Measurements from ENCODE around the gene NPW.

DNA sequence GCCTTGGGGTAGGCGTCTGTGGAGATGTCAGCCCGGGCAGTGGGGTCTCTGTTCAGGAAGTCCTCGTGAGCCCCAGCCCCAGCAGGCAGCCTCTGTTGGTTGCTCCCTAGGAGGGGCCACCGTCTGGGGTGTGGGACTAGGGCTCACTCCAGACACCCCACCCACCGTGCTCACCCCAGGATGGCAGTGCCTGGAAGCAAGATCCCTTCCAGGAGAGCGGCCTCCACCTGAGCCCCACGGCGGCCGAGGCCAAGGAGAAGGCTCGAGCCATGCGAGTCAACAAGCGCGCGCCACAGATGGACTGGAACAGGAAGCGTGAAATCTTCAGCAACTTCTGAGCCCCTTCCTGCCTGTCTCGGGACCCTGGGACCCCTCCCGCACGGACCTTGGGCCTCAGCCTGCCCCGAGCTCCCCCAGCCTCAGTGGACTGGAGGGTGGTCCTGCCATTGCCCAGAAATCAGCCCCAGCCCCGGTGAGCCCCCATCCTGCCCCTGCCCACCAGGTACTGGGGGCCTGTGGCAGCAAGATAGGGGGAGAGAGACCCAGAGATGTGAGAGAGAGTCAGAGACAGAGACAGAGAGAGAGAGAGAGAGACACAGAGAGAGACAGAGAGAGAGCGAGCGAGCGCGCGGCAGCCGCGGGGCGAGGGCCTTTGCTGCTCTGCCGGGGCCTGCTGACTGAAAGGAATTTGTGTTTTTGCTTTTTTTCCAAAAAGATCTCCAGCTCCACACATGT lies 18.2 kb downstream of the NPW start:
- TF ChIP-seq POLR2A (IDR thresholded peaks at IDR 0.05) = no peak
- TF ChIP-seq, protein P1, sequence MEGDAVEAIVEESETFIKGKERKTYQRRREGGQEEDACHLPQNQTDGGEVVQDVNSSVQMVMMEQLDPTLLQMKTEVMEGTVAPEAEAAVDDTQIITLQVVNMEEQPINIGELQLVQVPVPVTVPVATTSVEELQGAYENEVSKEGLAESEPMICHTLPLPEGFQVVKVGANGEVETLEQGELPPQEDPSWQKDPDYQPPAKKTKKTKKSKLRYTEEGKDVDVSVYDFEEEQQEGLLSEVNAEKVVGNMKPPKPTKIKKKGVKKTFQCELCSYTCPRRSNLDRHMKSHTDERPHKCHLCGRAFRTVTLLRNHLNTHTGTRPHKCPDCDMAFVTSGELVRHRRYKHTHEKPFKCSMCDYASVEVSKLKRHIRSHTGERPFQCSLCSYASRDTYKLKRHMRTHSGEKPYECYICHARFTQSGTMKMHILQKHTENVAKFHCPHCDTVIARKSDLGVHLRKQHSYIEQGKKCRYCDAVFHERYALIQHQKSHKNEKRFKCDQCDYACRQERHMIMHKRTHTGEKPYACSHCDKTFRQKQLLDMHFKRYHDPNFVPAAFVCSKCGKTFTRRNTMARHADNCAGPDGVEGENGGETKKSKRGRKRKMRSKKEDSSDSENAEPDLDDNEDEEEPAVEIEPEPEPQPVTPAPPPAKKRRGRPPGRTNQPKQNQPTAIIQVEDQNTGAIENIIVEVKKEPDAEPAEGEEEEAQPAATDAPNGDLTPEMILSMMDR (IDR thresholded peaks at IDR 0.05) = no peak

All from esophagus squamous epithelium (tissue), 4 donors.